ENCODE data around the gene SIN3B.

DNA sequence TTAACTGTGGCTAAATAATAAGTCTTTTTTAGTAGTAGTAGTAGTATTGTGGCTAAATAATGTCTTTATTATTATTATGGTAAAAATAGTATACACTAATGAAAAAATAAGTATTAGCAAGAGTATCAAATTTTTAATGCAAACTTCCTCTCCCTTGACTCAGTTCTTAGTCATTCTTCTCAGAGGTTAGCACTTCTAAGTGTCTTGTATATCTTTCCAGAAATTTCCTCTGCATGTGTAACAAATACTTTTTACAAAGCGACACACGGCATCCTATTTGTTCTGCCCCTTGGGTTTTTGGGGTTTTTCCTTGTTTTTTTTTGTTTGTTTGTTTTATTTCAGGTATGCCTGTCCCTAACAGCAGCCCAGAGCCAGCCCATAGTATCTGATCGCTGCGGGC is 20.9 kb downstream of the SIN3B start:
- TF ChIP-seq, protein P1, sequence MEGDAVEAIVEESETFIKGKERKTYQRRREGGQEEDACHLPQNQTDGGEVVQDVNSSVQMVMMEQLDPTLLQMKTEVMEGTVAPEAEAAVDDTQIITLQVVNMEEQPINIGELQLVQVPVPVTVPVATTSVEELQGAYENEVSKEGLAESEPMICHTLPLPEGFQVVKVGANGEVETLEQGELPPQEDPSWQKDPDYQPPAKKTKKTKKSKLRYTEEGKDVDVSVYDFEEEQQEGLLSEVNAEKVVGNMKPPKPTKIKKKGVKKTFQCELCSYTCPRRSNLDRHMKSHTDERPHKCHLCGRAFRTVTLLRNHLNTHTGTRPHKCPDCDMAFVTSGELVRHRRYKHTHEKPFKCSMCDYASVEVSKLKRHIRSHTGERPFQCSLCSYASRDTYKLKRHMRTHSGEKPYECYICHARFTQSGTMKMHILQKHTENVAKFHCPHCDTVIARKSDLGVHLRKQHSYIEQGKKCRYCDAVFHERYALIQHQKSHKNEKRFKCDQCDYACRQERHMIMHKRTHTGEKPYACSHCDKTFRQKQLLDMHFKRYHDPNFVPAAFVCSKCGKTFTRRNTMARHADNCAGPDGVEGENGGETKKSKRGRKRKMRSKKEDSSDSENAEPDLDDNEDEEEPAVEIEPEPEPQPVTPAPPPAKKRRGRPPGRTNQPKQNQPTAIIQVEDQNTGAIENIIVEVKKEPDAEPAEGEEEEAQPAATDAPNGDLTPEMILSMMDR (IDR thresholded peaks at IDR 0.05) = no peak
- TF ChIP-seq POLR2AphosphoS5 (IDR thresholded peaks at IDR 0.05) = no peak
- no peak for TF ChIP-seq POLR2A (IDR thresholded peaks at IDR 0.05)
- no peak for TF ChIP-seq EP300 (IDR thresholded peaks at IDR 0.05)
